ENCODE measurements around the gene CDCA5.
A peak's percentile ranks its signal among the peaks of the same experiment; 100 is the strongest.

Gene CDCA5

GRCh38 chr11:65107078-65107477 is 23.2 kb upstream of the CDCA5 start:
- no peak for DNase-seq (ENCODE audit: low spot score)

- DNase-seq (ENCODE audit: low spot score) = no peak
Observed at GRCh38 chr11:65104628-65105027, 20.8 kb upstream of the CDCA5 start.

DNA sequence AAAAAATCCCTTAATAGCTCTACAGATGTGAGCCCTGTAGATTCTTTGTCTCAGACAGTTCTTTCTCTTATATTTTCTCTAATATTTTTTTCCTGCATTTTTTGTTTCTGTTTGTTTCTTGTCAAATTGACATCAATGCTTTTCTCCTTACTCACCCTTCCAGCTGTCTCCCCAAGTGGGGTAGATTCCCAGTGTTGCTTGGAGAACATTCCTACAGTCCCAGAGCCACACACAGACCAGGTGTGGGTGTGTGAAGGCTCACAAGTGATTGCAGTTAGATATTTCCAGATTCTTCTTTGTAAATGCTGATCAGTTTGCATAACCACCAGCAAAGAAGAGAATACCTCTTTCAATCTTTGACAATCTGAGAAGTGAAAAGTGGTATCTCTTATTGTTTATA is 19.6 kb upstream of the CDCA5 start:
- no peak for DNase-seq (ENCODE audit: low spot score)

DNA sequence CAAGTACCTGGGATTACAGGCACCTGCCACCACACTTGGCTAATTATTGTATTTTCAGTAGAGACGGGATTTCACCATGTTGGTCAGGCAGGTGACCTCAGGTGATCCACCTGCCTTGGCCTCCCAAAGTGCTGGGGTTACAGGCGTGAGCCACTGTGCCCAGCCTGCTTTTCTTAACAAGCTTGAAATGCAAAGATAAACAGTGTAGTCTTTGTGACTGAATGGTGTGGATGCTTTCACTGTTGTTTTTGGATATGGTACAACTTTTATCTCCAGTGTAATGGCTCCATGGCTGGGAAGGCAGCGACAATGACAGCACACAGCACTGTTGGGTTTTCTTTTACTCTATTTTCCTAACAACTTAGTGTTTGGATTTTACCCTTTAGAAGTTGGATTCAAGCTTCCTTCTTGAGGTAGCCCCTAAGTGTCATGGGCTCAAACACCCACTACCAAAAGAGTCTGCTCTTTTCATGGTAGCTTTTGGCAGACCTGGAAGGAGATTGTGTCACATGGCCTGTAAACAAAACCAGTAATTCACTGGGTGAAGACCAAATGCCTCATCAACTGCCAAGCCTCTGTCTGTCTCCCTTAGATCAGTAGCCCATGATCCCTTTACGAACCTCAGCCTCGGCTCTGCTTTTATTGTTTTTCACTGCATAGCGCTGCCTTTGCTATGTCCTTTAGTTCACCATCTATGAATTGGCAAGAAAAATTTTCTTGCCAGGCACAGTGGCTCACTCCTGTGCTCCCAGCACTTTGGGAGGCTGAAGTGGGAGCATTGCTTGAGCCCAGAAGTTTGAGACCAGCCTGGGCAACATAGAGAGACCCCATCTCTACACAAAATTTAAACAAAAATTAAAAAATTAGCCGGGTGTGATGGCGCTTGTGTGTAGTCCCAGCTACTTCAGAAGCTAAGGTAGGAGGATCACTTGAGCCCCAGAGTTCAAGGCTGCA is 18.6 kb upstream of the CDCA5 start:
- no peak for DNase-seq (ENCODE audit: low spot score)

DNA sequence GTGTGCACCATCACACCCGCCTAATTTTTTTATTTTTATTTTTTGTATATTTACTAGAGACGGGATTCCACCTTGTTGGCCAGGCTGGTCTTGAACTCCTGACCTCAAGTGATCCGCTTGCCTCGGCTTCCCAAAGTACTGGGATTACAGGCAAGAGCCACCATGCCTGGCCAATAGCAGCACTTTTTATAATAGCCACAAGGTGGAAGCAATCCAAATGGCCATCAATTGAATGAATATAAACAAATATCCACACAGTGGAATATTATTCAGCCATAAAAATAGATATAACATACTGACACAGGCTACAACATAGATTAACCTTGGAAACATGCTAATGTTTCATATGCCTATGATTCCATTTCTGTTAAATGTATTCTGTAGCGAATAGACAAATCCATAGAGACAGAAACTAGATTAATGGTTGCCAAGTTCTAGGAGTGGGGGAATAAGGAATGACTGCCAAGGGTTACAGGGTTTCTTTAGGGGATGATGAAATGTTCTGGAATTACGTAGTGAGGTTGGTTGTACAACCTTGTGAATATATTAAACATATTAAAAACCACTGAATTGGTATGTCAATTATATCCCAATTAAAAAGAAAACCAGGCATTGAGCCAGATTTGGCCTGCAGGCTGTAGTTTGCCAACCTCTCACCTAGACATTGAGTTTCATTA is 17.0 kb upstream of the CDCA5 start:
- DNase-seq (ENCODE audit: low spot score) = no peak

DNA sequence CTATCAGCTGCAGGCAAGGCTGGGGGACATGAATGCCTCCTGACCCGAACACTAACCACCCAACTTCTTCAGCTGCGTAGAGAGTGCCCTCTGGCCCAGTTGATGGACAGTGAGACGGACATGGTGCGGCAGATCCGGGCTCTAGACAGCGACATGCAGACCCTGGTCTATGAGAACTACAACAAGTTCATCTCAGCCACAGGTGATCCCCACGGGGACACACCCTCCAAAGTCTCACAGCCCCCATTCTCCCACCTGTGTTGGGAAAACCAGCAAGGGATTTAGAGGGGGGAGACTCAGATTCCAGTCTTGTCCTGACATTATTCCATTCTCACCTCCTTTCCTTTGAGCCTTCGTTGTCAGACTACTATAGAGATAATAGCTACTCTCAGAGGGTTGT is 13.1 kb upstream of the CDCA5 start:
- no peak for DNase-seq (ENCODE audit: low spot score)

DNA sequence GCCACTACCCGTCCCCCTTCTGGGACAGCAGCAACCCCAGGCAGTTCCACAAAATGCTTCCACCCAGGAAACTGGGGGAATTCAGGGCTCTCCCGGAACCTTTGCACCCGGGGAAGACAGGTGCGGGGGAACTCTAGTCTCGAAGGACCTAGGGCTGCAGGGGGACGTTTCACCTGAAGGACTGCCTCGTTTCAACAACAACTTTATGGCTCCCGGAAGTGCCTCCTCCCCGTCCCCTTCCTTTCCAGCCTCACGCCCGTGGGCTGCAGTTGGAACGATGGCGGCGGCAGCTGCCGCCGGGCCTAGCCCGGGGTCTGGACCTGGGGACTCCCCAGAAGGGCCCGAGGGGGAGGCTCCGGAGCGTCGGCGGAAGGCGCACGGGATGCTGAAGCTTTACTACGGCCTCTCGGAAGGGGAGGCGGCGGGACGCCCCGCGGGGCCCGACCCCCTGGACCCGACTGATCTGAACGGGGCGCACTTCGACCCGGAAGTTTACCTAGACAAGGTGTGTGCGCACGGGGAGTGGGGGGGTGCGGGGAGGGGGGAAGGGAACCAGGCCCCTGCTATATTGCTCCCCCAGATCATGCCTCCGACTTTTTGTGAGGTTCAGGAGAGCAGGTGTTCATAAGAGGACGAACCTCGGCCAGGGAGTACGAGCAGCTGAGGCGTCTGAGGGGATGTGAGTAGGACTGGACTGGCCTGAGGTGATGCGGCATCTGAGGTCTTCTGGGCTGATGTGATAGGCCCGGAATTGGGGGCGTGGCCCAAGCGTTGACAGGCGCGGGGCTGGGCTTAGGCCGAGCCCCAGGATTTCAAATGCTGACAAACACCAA is 12.3 kb upstream of the CDCA5 start, which contains the start of gene VPS51:
TSS of gene VPS51 (plus strand) at position 241 of the 833 bp plus-strand sequence. CDS start at position 278, 37 bp downstream.
- DNase-seq (ENCODE audit: low spot score) = peak; percentile 94

- DNase-seq (ENCODE audit: low spot score) = no peak
Observed at GRCh38 chr11:65095427-65095826, 11.6 kb upstream of the CDCA5 start.

GRCh38 chr11:65090628-65091027 is 6.8 kb upstream of the CDCA5 start:
- DNase-seq (ENCODE audit: low spot score) = no peak

DNA sequence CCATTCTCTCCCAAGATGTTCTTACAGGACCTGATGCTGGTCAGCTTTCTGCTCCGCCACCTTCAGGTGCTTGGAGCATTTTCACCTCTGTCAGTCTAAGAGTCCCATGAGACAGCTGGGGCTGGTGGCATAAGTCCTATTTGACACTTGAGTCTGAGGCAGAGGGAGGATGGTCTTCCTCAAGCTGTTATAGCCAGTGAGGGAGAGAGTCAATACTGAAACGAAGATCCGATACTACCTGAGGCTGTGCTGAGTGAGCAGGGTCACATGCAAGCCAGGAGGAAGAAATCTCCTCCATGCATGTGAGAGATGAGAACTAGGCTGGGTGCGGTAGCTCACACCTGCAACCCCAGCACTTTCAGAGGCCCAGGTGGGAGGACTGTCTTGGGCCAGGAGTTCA is 5.8 kb upstream of the CDCA5 start:
- no peak for DNase-seq (ENCODE audit: low spot score)

DNA sequence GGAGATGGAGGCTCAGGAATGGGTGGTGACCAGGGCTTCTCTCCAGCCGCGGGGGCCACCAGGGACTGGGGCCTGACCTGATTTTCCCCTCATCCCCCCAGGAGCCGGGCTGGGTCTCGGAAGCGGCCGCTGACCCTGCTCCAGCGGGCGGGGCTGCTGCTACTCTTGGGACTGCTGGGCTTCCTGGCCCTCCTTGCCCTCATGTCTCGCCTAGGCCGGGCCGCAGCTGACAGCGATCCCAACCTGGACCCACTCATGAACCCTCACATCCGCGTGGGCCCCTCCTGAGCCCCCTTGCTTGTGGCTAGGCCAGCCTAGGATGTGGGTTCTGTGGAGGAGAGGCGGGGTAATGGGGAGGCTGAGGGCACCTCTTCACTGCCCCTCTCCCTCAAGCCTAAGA is 4.0 kb upstream of the CDCA5 start:
- no peak for DNase-seq (ENCODE audit: low spot score)

- DNase-seq (ENCODE audit: low spot score) = no peak
Observed at GRCh38 chr11:65087216-65087615, 3.4 kb upstream of the CDCA5 start.

- DNase-seq (ENCODE audit: low spot score) = no peak
Observed at GRCh38 chr11:65086809-65087208, 3.0 kb upstream of the CDCA5 start.

DNA sequence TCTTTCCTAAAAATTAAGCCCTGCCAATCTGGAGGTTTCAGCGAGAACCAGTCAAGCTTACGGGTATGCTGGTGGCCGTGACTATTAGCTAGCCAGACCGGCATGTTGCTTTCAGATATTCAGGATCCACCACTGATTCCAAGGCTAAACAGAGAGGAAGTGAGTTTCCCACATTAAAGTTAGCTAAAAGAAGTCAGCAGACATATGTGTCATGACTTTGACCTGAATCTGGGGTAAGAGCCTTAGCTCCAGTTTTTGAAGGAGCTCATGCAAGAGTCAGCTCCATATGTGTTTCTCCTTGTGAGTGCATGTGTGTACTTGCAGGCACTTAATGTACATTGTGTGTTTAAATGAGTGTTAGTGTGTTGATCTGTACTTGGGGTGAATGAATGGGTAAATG is 1.6 kb upstream of the CDCA5 start:
- no peak for DNase-seq (ENCODE audit: low spot score)

GRCh38 chr11:65084598-65085375 is 947 bp upstream of the CDCA5 start:
- no peak for DNase-seq (ENCODE audit: low spot score)

DNA sequence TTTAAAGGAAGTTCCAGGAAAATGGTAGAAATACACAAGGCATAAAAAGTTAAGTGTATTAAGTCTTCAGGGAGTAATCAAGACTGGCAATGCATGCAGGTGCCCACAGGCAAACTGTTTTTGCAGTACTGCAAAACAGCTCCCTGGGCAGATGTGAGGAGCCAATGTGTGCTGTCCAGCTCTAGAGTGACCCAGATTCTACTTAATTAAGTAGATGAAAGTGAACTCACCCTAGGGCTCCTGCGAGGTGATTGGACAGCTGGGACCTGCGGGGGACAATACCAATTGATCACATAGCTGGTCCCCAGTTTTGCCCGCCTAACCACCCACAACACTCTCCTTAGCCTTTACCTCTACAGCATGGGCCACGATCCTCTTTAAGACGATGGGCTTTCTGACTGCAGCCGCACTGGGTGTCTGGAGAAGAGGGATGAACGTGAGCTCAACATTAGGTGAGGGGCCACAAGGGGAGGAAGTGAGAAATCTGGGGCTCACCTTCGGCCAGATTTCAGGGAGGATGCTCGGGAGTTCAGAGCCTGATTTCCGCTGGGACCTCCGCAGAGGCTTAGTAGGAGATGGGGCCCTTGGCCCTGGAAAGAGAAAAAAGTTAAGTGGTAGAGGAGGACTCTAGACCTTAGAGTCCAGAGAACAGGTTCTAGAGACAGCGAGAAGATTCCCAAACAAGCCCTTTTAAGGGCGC is 556 bp downstream of the CDCA5 start:
- DNase-seq (ENCODE audit: low spot score) = no peak

- no peak for DNase-seq (ENCODE audit: low spot score)
Observed at GRCh38 chr11:65078786-65079342, 5.0 kb downstream of the CDCA5 start.

GRCh38 chr11:65078151-65078550 is 5.7 kb downstream of the CDCA5 start:
- DNase-seq (ENCODE audit: low spot score) = peak; percentile 79

DNA sequence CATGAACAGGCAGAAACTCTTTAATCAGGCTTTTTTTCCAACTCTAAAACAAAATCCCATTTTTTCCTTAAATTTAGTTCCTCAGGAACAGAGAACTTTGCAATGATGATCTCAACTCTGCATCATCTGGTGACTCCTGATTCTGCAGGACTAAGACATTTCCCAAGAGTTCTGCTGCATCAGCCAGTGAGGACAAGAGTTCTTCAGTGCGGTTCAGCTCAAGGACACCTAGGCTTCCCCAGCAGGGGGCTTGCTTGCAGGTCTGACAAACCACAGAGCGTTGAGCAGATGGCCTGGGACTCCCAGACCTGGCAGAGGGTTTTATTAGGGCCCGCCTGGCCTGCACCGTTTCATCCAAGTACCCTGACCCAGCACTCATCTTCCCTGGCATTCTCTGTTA is 6.4 kb downstream of the CDCA5 start:
- DNase-seq (ENCODE audit: low spot score) = peak; percentile 54

- no peak for DNase-seq (ENCODE audit: low spot score)
Observed at GRCh38 chr11:65072631-65072966, 11.2 kb downstream of the CDCA5 start.
